H1 (cell line): ENCODE measurements around the gene RGS5. TPM values are rescaled to one million over a fixed set of nuclear protein-coding genes. Genes with fewer than 3 reads are reported as not detected.

Experiments
- CTCF ChIA-PET: fragments of 300-600 bp; sonication (Branson Sonifier 250); formaldehyde crosslinking; loops from one replicate; lab custom pipeline; 2021; ENCODE audit not compliant: partially characterized antibody; lab: Charles Lee
- POLR2A ChIA-PET: fragments of 300-600 bp; sonication (Branson Sonifier 250); formaldehyde crosslinking; loops from one replicate; lab custom pipeline; 2021; ENCODE audit warnings: inconsistent platforms; ENCODE audit not compliant: partially characterized antibody; lab: Charles Lee
- DNase-seq, 2 experiments: peaks; one replicate each; pipeline versions ENCODE4 v3.0.0 to v3.0.0-alpha.2; 2010 to 2022; ENCODE audit warnings: low spot score in 2 of 2, low read depth in 1 of 2, mixed read lengths in 1 of 2
- FAIRE-seq: peaks from 2 replicates; lab custom pipeline; 2011; peaks lifted over from hg19 to GRCh38; lab: Jason Lieb, UNC
- H2AFZ ChIP-seq: 2 replicates; pipeline ENCODE4 v1.8.1; 2012; ENCODE audit warnings: low read length, inconsistent platforms
- H2AK5ac ChIP-seq: 2 replicates; pipeline ENCODE4 v1.6.1; 2013; ENCODE audit warnings: low read depth, low read length
- H2BK120ac ChIP-seq: replicated peaks from 2 replicates; pipeline ENCODE3; 2013; ENCODE audit warnings: low read depth, low read length, inconsistent platforms
- H2BK12ac ChIP-seq: 2 replicates; pipeline ENCODE4 v1.6.1; 2013; ENCODE audit warnings: low read depth, low read length
- H2BK15ac ChIP-seq: 2 replicates; pipeline ENCODE4 v1.6.1; 2013; ENCODE audit warnings: low read length
- H2BK20ac ChIP-seq: 2 replicates; pipeline ENCODE4 v1.6.1; 2013; ENCODE audit warnings: low read length
- H2BK5ac ChIP-seq: 2 replicates; pipeline ENCODE4 v1.6.1; 2013; ENCODE audit warnings: low read depth, low read length
- H3K14ac ChIP-seq: 2 replicates; pipeline ENCODE4 v1.6.1; 2013; ENCODE audit warnings: inconsistent platforms; ENCODE audit not compliant: insufficient read length
- H3K18ac ChIP-seq: 2 replicates; pipeline ENCODE4 v1.6.1; 2013; ENCODE audit warnings: low read length; ENCODE audit errors: extremely low read depth
- H3K23ac ChIP-seq: 2 replicates; pipeline ENCODE4 v1.6.1; 2013; ENCODE audit warnings: inconsistent platforms; ENCODE audit not compliant: insufficient read length
- H3K23me2 ChIP-seq: 2 replicates; pipeline ENCODE4 v1.6.1; 2013; ENCODE audit warnings: low read depth, low read length
- H3K27ac ChIP-seq: 2 replicates; pipeline ENCODE4 v1.6.1; 2011; ENCODE audit warnings: low read depth, low read length, inconsistent platforms
- H3K27me3 ChIP-seq, 4 experiments: replicated peaks in 1 of 4; 1 replicate in 1 of 4; 2 replicates in 3 of 4; pipeline versions ENCODE4 v1.6.1 to v1.8.1; 2011 to 2013; ENCODE audit warnings: low read length in 3 of 4, mild to moderate bottlenecking in 3 of 4, inconsistent platforms in 2 of 4, mixed read lengths in 2 of 4, moderate library complexity in 1 of 4; ENCODE audit not compliant: control insufficient read depth in 3 of 4, insufficient read depth in 3 of 4; ENCODE audit errors: extremely low read depth in 1 of 4
- H3K36me3 ChIP-seq, 4 experiments: 2 replicates each; pipeline versions ENCODE4 v1.6.1 to v1.8.1; 2011 to 2013; ENCODE audit warnings: mild to moderate bottlenecking in 4 of 4, low read length in 3 of 4, moderate library complexity in 2 of 4, control low read depth in 1 of 4, inconsistent platforms in 1 of 4; ENCODE audit not compliant: insufficient read depth in 4 of 4, control insufficient read depth in 2 of 4
- H3K4ac ChIP-seq: replicated peaks from 2 replicates; pipeline ENCODE3; 2013; ENCODE audit warnings: low read length, low read depth, mixed read lengths, inconsistent platforms; ENCODE audit not compliant: insufficient read length
- H3K4me1 ChIP-seq, 4 experiments: replicated peaks in 1 of 4; 1 replicate in 1 of 4; 2 replicates in 3 of 4; pipeline versions ENCODE4 v1.6.1 to v1.8.1; 2011 to 2013; ENCODE audit warnings: low read length in 3 of 4, inconsistent platforms in 2 of 4, mixed read lengths in 1 of 4; ENCODE audit not compliant: insufficient read depth in 4 of 4, control insufficient read depth in 3 of 4
- H3K4me2 ChIP-seq, 2 experiments: 2 replicates each; pipeline versions ENCODE4 v1.6.1 to v1.8.1; 2011 to 2013; ENCODE audit warnings: low read depth in 2 of 2, low read length in 2 of 2, control low read depth in 1 of 2, inconsistent platforms in 1 of 2, mild to moderate bottlenecking in 1 of 2; ENCODE audit not compliant: insufficient read depth in 1 of 2
- H3K4me3 ChIP-seq, 4 experiments: fragments of 200-600, 300-600 bp in 1 of 4; sonication (generic), shearing (Covaris generic), sonication (Bioruptor Twin) in 1 of 4; 2 replicates each; pipeline versions ENCODE4 v1.5.1 to v1.8.1; 2011 to 2016; ENCODE audit warnings: low read length in 4 of 4, low read depth in 3 of 4, control low read depth in 2 of 4, inconsistent platforms in 2 of 4, mild to moderate bottlenecking in 2 of 4, mixed read lengths in 1 of 4, moderate library complexity in 1 of 4; ENCODE audit not compliant: insufficient read depth in 2 of 4; ENCODE audit errors: extremely low read depth in 1 of 4
- H3K56ac ChIP-seq: replicated peaks from 2 replicates; pipeline ENCODE3; 2013; ENCODE audit warnings: low read depth, mild to moderate bottlenecking, mixed read lengths, low read length, inconsistent platforms; ENCODE audit not compliant: insufficient read length
- H3K79me1 ChIP-seq: 2 replicates; pipeline ENCODE4 v1.6.1; 2013; ENCODE audit warnings: low read depth, low read length, control low read depth
- H3K79me2 ChIP-seq, 2 experiments: 2 replicates each; pipeline versions ENCODE4 v1.6.1 to v1.8.1; 2012 to 2013; ENCODE audit warnings: low read length in 2 of 2, mild to moderate bottlenecking in 2 of 2, inconsistent platforms in 1 of 2; ENCODE audit not compliant: insufficient read depth in 2 of 2, control insufficient read depth in 1 of 2
- H3K9ac ChIP-seq, 4 experiments: replicated peaks in 1 of 4; 1 replicate in 1 of 4; 2 replicates in 3 of 4; pipeline versions ENCODE4 v1.6.1 to v1.8.1; 2011 to 2013; ENCODE audit warnings: low read depth in 3 of 4, low read length in 3 of 4, control low read depth in 2 of 4, mild to moderate bottlenecking in 2 of 4, moderate library complexity in 2 of 4, inconsistent platforms in 1 of 4; ENCODE audit errors: extremely low read depth in 1 of 4
- H3K9me3 ChIP-seq, 2 experiments: 2 replicates each; pipeline versions ENCODE4 v1.6.1 to v1.8.1; 2012 to 2013; ENCODE audit warnings: mild to moderate bottlenecking in 2 of 2, moderate library complexity in 2 of 2, control low read depth in 1 of 2, inconsistent platforms in 1 of 2, low read depth in 1 of 2, low read length in 1 of 2, mixed read lengths in 1 of 2; ENCODE audit not compliant: insufficient read depth in 2 of 2
- H4K20me1 ChIP-seq, 2 experiments: replicated peaks in 1 of 2; 2 replicates each; pipeline versions ENCODE3 to v1.8.1; 2011 to 2013; ENCODE audit warnings: inconsistent platforms in 2 of 2, low read length in 2 of 2, mild to moderate bottlenecking in 1 of 2; ENCODE audit not compliant: insufficient read depth in 2 of 2, control insufficient read depth in 1 of 2
- H4K5ac ChIP-seq: 2 replicates; pipeline ENCODE4 v1.6.1; 2013; ENCODE audit warnings: low read length, low read depth, mixed read lengths, inconsistent platforms; ENCODE audit not compliant: insufficient read length
- H4K8ac ChIP-seq: 2 replicates; pipeline ENCODE4 v1.8.0; 2013; ENCODE audit warnings: mild to moderate bottlenecking, moderate library complexity, low read length, inconsistent platforms; ENCODE audit not compliant: insufficient read depth; ENCODE audit errors: extremely low read depth
- H4K91ac ChIP-seq: replicated peaks from 2 replicates; pipeline ENCODE3; 2013; ENCODE audit warnings: low read length, mixed read lengths, inconsistent platforms; ENCODE audit not compliant: insufficient read length
- ASH2L ChIP-seq: fragments of 200-600, 300-600 bp; sonication (generic); IDR thresholded peaks from one replicate; pipeline ENCODE4 v1.7.1; 2017; ENCODE audit warnings: low read length
- BACH1 ChIP-seq: IDR thresholded peaks from 2 replicates; pipeline ENCODE4 v1.6.1; 2012; ENCODE audit warnings: low read length, improper control_type of control experiment
- CEBPB ChIP-seq: IDR thresholded peaks from 2 replicates; pipeline ENCODE4 v1.6.1; 2012; ENCODE audit warnings: low read depth, low read length
- CHD2 ChIP-seq: IDR thresholded peaks from 2 replicates; pipeline ENCODE4 v1.6.1; 2012; ENCODE audit warnings: low read length, improper control_type of control experiment
- EP300 ChIP-seq, 2 experiments: IDR thresholded peaks; 1 replicate in 1 of 2; 2 replicates in 1 of 2; pipeline ENCODE4 v1.6.1; 2011 to 2012; ENCODE audit warnings: low read depth in 2 of 2, low read length in 2 of 2, mild to moderate bottlenecking in 2 of 2, borderline replicate concordance in 1 of 2, inconsistent platforms in 1 of 2, moderate library complexity in 1 of 2
- FOSL1 ChIP-seq: IDR thresholded peaks from 2 replicates; pipeline ENCODE4 v1.6.1; 2011; ENCODE audit warnings: mild to moderate bottlenecking, low read depth, low read length, moderate library complexity; ENCODE audit not compliant: insufficient read depth
- GTF2F1 ChIP-seq: IDR thresholded peaks from 2 replicates; pipeline ENCODE4 v1.6.1; 2012; ENCODE audit warnings: low read depth, low read length, improper control_type of control experiment, borderline replicate concordance
- JUND ChIP-seq: IDR thresholded peaks from 2 replicates; pipeline ENCODE4 v1.6.1; 2011; ENCODE audit warnings: mild to moderate bottlenecking, improper control_type of control experiment, low read length
- PHF8 ChIP-seq: fragments of 200-600 bp; sonication (generic); conservative IDR thresholded peaks from 2 replicates; pipeline ENCODE4 v1.7.1; 2012; ENCODE audit warnings: low read depth, mild to moderate bottlenecking, inconsistent platforms, low read length, moderate library complexity
- POLR2AphosphoS5 ChIP-seq: IDR thresholded peaks from 2 replicates; pipeline ENCODE4 v1.6.1; 2011; ENCODE audit warnings: low read depth, low read length
- RBBP5 ChIP-seq: IDR thresholded peaks from 2 replicates; pipeline ENCODE4 v1.7.1; 2012; ENCODE audit warnings: low read depth, mild to moderate bottlenecking, inconsistent platforms, low read length, moderate library complexity, borderline replicate concordance
- SIN3A ChIP-seq, 2 experiments: IDR thresholded peaks in 1 of 2; conservative IDR thresholded peaks in 1 of 2; 2 replicates each; pipeline ENCODE4 v1.6.1; 2011 to 2012; ENCODE audit warnings: low read length in 2 of 2, improper control_type of control experiment in 1 of 2, low read depth in 1 of 2, mild to moderate bottlenecking in 1 of 2
- SP2 ChIP-seq: IDR thresholded peaks from 2 replicates; pipeline ENCODE4 v1.6.1; 2012; ENCODE audit warnings: mild to moderate bottlenecking, low read length, inconsistent platforms
- WGBS, 2 experiments: shearing (Covaris generic) in 1 of 2; methylation state at CpG; one replicate each; pipeline versions ENCODE4 v1.1.6 to v1.1.7; 2013 to 2015; ENCODE audit warnings: low lambda C conversion rate in 2 of 2, mixed read lengths in 2 of 2, inconsistent platforms in 1 of 2, low coverage in 1 of 2, missing lambda C conversion rate in 1 of 2; ENCODE audit not compliant: insufficient replicate concordance in 2 of 2, insufficient coverage in 1 of 2, insufficient read length in 1 of 2; ENCODE audit errors: extremely low coverage in 1 of 2, missing lambda C conversion rate in 1 of 2; 5-methylcytosine and 5-hydroxymethylcytosine counted together
- polyA plus RNA-seq, 7 experiments: library from polyadenylated mRNA; depleted of rRNA in 3 of 7; stranded (reverse) in 5 of 7; unstranded in 2 of 7; fragments of >200 nt in 5 of 7; fragments of 200-250 nt in 2 of 7; gene quantifications; 1 replicate in 5 of 7; 2 replicates in 1 of 7; 4 replicates in 1 of 7; pipeline versions ENCODE4 v1.2.1 to v1.2.3, GENCODE V29; 2011 to 2013; ENCODE audit warnings: missing spikeins in 2 of 7, mixed read lengths in 2 of 7
- total RNA-seq: library from RNA; stranded (reverse); fragmentation: NEBNext Ultra II Directional; extraction: Animal tissue kit (Norgen Biotek cat#: 25700); gene quantifications from 2 replicates; pipeline ENCODE4 v1.2.1, GENCODE V29; 2021

Gene RGS5
- total and polyA plus RNA-seq, 2 of the 8 experiments (the other 6 are each of a cell fraction or from before 2014, with no cell fraction given), result 75.5 to 103 TPM

GRCh38 chr1:163161337-163161736 lies 41.4 kb downstream of the RGS5 start:
- H2BK15ac ChIP-seq, result no peak overlapping the region
- H3K27ac ChIP-seq, result no peak overlapping the region
- no peak overlapping the region for H3K18ac ChIP-seq
- peaks cover 0 to under 1% (median under 1%) of the 10 kb centered on the region in 4 experiments; a peak in 2 of 7 replicates for H3K4me1 ChIP-seq
- no peak overlapping the region for H4K5ac ChIP-seq
- H3K27me3 ChIP-seq, result no peaks in the 10 kb centered on the region
- no peak overlapping the region for H2BK20ac ChIP-seq
- H3K23ac ChIP-seq, result no peak overlapping the region
- POLR2A ChIA-PET, result no interaction called here
- no peak overlapping the region for H4K8ac ChIP-seq
- DNase-seq (no peak), FAIRE-seq (no peak)
- no peak overlapping the region for H2BK5ac ChIP-seq
- H4K91ac ChIP-seq, result no peak overlapping the region
- H3K9me3 ChIP-seq, result peaks cover 0 to 5% of the 10 kb centered on the region in 2 experiments; a peak in 2 of 4 replicates
- WGBS, 2 experiments, result 82% methylated on average over 2 of the region's 2 CpGs; no CpG with 5 or more reads in 1 of the 2 experiments
- no peaks in the 10 kb centered on the region for H3K79me2 ChIP-seq
- H3K36me3 ChIP-seq, result peaks cover 0 to 14% (median 5%) of the 10 kb centered on the region in 4 experiments; a peak in 3 of 8 replicates
- H2BK120ac ChIP-seq, result no peak overlapping the region
- H3K9ac ChIP-seq, result no peak overlapping the region
- no peak overlapping the region for H2AK5ac ChIP-seq
- H3K79me1 ChIP-seq, result no peaks in the 10 kb centered on the region
- H2BK12ac ChIP-seq, result no peak overlapping the region
- CTCF ChIA-PET, result interaction anchor here (0.6 kb wide), 1 partner anchor 579 kb away, joined by 3 read pairs; no protein-coding TSS in a partner anchor
- H2AFZ ChIP-seq, result no peak overlapping the region
- no peak overlapping the region for H3K4me2 ChIP-seq
- H3K4me3 ChIP-seq, result no peak overlapping the region
- H3K56ac ChIP-seq, result no peak overlapping the region
- H3K14ac ChIP-seq, result no peak overlapping the region
- TF ChIP-seq JUND (no peak), SP2 (no peak), GTF2F1 (no peak), SIN3A (conservative IDR thresholded peaks at IDR 0.05 in 1 of 2, IDR thresholded peaks at IDR 0.05 in 1 of 2; ENCODE audit: low read depth in 1 of 2, low read length in 2 of 2) (no peak), CHD2 (no peak), BACH1 (no peak), POLR2AphosphoS5 (no peak), RBBP5 (no peak), ASH2L (no peak), FOSL1 (no peak), CEBPB (no peak), PHF8 (no peak), EP300 (IDR thresholded peaks at IDR 0.05; ENCODE audit: borderline replicate concordance in 1 of 2, low read depth in 2 of 2, low read length in 2 of 2) (no peak)
- H3K4ac ChIP-seq, result no peak overlapping the region
- H4K20me1 ChIP-seq, result no peaks in the 10 kb centered on the region
- no peaks in the 10 kb centered on the region for H3K23me2 ChIP-seq
